ENCODE data around the gene SLC16A7.

- TF ChIP-seq CTCF (IDR thresholded peaks at IDR 0.05) (no peak), ZFX (IDR thresholded peaks at IDR 0.05; ENCODE audit: borderline replicate concordance) (no peak)
Measured at GRCh38 chr12:59768031-59768430, 172.2 kb downstream of the SLC16A7 start.

Measured in 22Rv1 (cell line).